Measurements from ENCODE around the gene DDX31.

Gene DDX31

GRCh38 chr9:132674485-132674884 lies 4.7 kb upstream of the DDX31 start:
- TF ChIP-seq POLR2AphosphoS5 (IDR thresholded peaks at IDR 0.05; ENCODE audit: low read depth, low read length) (no peak), FOXP2 (optimal IDR thresholded peaks at IDR 0.05; ENCODE audit: borderline replicate concordance, extremely low read depth, extremely low read length, insufficient read depth) (no peak), REST (IDR thresholded peaks at IDR 0.05; ENCODE audit: insufficient read depth in 1 of 2, low read depth in 2 of 2, low read length in 2 of 2) (no peak)

GRCh38 chr9:132673355-132673754 lies 3.6 kb upstream of the DDX31 start:
- TF ChIP-seq POLR2AphosphoS5 (IDR thresholded peaks at IDR 0.05; ENCODE audit: low read depth, low read length) (no peak), REST (IDR thresholded peaks at IDR 0.05; ENCODE audit: insufficient read depth in 1 of 2, low read depth in 2 of 2, low read length in 2 of 2) (no peak), SIN3A (IDR thresholded peaks at IDR 0.05; ENCODE audit: borderline replicate concordance, insufficient read depth, low read length) (no peak)

- no peak for TF ChIP-seq POLR2AphosphoS5 (IDR thresholded peaks at IDR 0.05; ENCODE audit: low read depth, low read length)
- no peak for TF ChIP-seq SIN3A (IDR thresholded peaks at IDR 0.05; ENCODE audit: borderline replicate concordance, insufficient read depth, low read length)
- TF ChIP-seq REST (IDR thresholded peaks at IDR 0.05; ENCODE audit: insufficient read depth in 1 of 2, low read depth in 2 of 2, low read length in 2 of 2): no peak
- no peak for TF ChIP-seq FOXP2 (optimal IDR thresholded peaks at IDR 0.05; ENCODE audit: borderline replicate concordance, extremely low read depth, extremely low read length, insufficient read depth)
- TF ChIP-seq TAF1 (IDR thresholded peaks at IDR 0.05; ENCODE audit: borderline replicate concordance, insufficient read depth, low read length): no peak
Measured at GRCh38 chr9:132672413-132672690, 2.6 kb upstream of the DDX31 start.

GRCh38 chr9:132671620-132672412 lies 2.0 kb upstream of the DDX31 start:
- TF ChIP-seq POLR2AphosphoS5 (IDR thresholded peaks at IDR 0.05; ENCODE audit: low read depth, low read length): no peak
- no peak for TF ChIP-seq SIN3A (IDR thresholded peaks at IDR 0.05; ENCODE audit: borderline replicate concordance, insufficient read depth, low read length)
- no peak for TF ChIP-seq TAF1 (IDR thresholded peaks at IDR 0.05; ENCODE audit: borderline replicate concordance, insufficient read depth, low read length)
- TF ChIP-seq FOXP2 (optimal IDR thresholded peaks at IDR 0.05; ENCODE audit: borderline replicate concordance, extremely low read depth, extremely low read length, insufficient read depth): no peak
- TF ChIP-seq REST (IDR thresholded peaks at IDR 0.05; ENCODE audit: insufficient read depth in 1 of 2, low read depth in 2 of 2, low read length in 2 of 2): no peak
